HepG2 (cell line): ENCODE measurements around the gene LSMEM2. TPM values are rescaled to one million over a fixed set of nuclear protein-coding genes. Genes with fewer than 3 reads are reported as not detected.

Source experiments
- AGO1 ChIP-seq: fragments of 200-400 bp; formaldehyde crosslinking; IDR thresholded peaks from 2 replicates; pipeline ENCODE4 v1.6.1; 2017; ENCODE audit warnings: mild to moderate bottlenecking, low read depth, low read length, moderate library complexity; ENCODE audit not compliant: poor library complexity, severe bottlenecking
- CCDC6 ChIP-seq: sonication (generic); formaldehyde crosslinking; IDR thresholded peaks from 2 replicates; pipeline ENCODE4 v1.8.1; 2022; ENCODE audit warnings: mild to moderate bottlenecking, missing genetic modification reagents, moderate library complexity
- CEBPB ChIP-seq: IDR thresholded peaks from 2 replicates; pipeline ENCODE4 v1.6.1; 2011; ENCODE audit warnings: low read depth, low read length, improper control_type of control experiment, borderline replicate concordance
- CHD4 ChIP-seq: fragments of 200-600 bp; sonication (generic); IDR thresholded peaks from 2 replicates; pipeline ENCODE4 v1.7.0; 2017; ENCODE audit warnings: mild to moderate bottlenecking, low read length, borderline replicate concordance
- GATAD1 ChIP-seq: IDR thresholded peaks from 2 replicates; pipeline ENCODE4 v1.6.1; 2016; ENCODE audit warnings: missing genetic modification reagents, missing compliant biosample characterization
- GRHL1 ChIP-seq: sonication (generic); formaldehyde crosslinking; conservative IDR thresholded peaks from 2 replicates; pipeline ENCODE4 v1.8.0; 2022; ENCODE audit warnings: missing genetic modification reagents
- IRX3 ChIP-seq: sonication (generic); formaldehyde crosslinking; IDR thresholded peaks from 2 replicates; pipeline ENCODE4 v1.8.1; 2023; ENCODE audit warnings: mild to moderate bottlenecking, low read depth, missing genetic modification reagents, borderline replicate concordance
- MTF1 ChIP-seq: sonication (generic); formaldehyde crosslinking; IDR thresholded peaks from 2 replicates; pipeline ENCODE4 v1.5.0; 2020; ENCODE audit warnings: missing genetic modification reagents
- NR1H2 ChIP-seq: sonication (generic); formaldehyde crosslinking; IDR thresholded peaks from 2 replicates; pipeline ENCODE4 v1.8.1; 2022; ENCODE audit warnings: low read depth, missing genetic modification reagents, borderline replicate concordance
- RFX1 ChIP-seq: fragments of 450-650 bp; IDR thresholded peaks from 2 replicates; pipeline ENCODE4 v1.6.1; 2017
- RFXANK ChIP-seq: IDR thresholded peaks from 2 replicates; pipeline ENCODE4 v1.6.1; 2016
- SRF ChIP-seq: IDR thresholded peaks from 2 replicates; pipeline ENCODE4 v1.6.1; 2011; ENCODE audit warnings: mild to moderate bottlenecking, low read depth, low read length, moderate library complexity
- TCF7 ChIP-seq: sonication (generic); IDR thresholded peaks from 2 replicates; pipeline ENCODE4 v1.6.1; 2016; ENCODE audit warnings: antibody characterized with exemption, low read depth
- ZBTB14 ChIP-seq: sonication (generic); formaldehyde crosslinking; IDR thresholded peaks from 2 replicates; pipeline ENCODE4 v1.4.0; 2020; ENCODE audit warnings: missing genetic modification reagents
- ZBTB21 ChIP-seq: sonication (generic); formaldehyde crosslinking; IDR thresholded peaks from 2 replicates; pipeline ENCODE4 v1.4.0; 2020; ENCODE audit warnings: missing genetic modification reagents
- ZNF143 ChIP-seq: sonication (generic); formaldehyde crosslinking; IDR thresholded peaks from 2 replicates; pipeline ENCODE4 v1.4.0; 2020; ENCODE audit warnings: missing genetic modification reagents
- ZNF530 ChIP-seq: sonication (generic); formaldehyde crosslinking; IDR thresholded peaks from 2 replicates; pipeline ENCODE4 v1.5.0; 2020; ENCODE audit warnings: low read depth, mild to moderate bottlenecking, missing genetic modification reagents
- ZNF564 ChIP-seq: sonication (generic); formaldehyde crosslinking; IDR thresholded peaks from 2 replicates; pipeline ENCODE4 v1.8.1; 2023; ENCODE audit warnings: mild to moderate bottlenecking, missing genetic modification reagents
- ZNF7 ChIP-seq: IDR thresholded peaks from 2 replicates; pipeline ENCODE4 v1.6.1; 2016; ENCODE audit warnings: missing biosample characterization, missing genetic modification reagents
- ZNF777 ChIP-seq: sonication (generic); formaldehyde crosslinking; IDR thresholded peaks from 2 replicates; pipeline ENCODE4 v1.4.0; 2020; ENCODE audit warnings: missing genetic modification reagents
- ZNF878 ChIP-seq: sonication (generic); formaldehyde crosslinking; IDR thresholded peaks from 2 replicates; pipeline ENCODE4 v1.8.1; 2023; ENCODE audit warnings: mild to moderate bottlenecking, missing genetic modification reagents, moderate library complexity
- polyA plus RNA-seq, 8 experiments: library from polyadenylated mRNA; depleted of rRNA in 3 of 8; stranded (reverse) in 7 of 8; unstranded in 1 of 8; fragments of >200 nt; fragmentation: Illumina TruSeq in 4 of 8; extraction: Trizol in 4 of 8; gene quantifications; 2 replicates each; pipeline versions ENCODE4 v1.2.1 to v1.2.3, GENCODE V29; 2011 to 2016; ENCODE audit warnings: low read depth in 4 of 8, missing spikeins in 1 of 8, mixed read lengths in 1 of 8; ENCODE audit not compliant: insufficient read depth in 1 of 8
- total RNA-seq, 5 experiments: library from RNA; depleted of rRNA; stranded (reverse); fragments of >200 nt; fragmentation: Illumina TruSeq; extraction: Trizol; gene quantifications; 2 replicates each; pipeline ENCODE4 v1.2.3, GENCODE V29; 2016; ENCODE audit warnings: low read depth in 1 of 5
- TF ChIP-seq, protein P1 (sequence below): sonication (generic); formaldehyde crosslinking; IDR thresholded peaks from 2 replicates; pipeline ENCODE4 v1.5.1; 2020; ENCODE audit warnings: missing genetic modification reagents, mild to moderate bottlenecking, borderline replicate concordance
- TF ChIP-seq, protein P2 (sequence below): sonication (generic); formaldehyde crosslinking; IDR thresholded peaks from 2 replicates; pipeline ENCODE4 v1.8.0; 2022; ENCODE audit warnings: mild to moderate bottlenecking, missing genetic modification reagents, moderate library complexity
- TF ChIP-seq, protein P3 (sequence below): sonication (generic); formaldehyde crosslinking; IDR thresholded peaks from 2 replicates; pipeline ENCODE4; 2020; ENCODE audit warnings: missing genetic modification reagents, mild to moderate bottlenecking, borderline replicate concordance

Gene LSMEM2
- total and polyA plus RNA-seq, 2 of the 13 experiments (the other 11 are each of a cell fraction or from before 2014, with no cell fraction given), result 0.07 to 0.41 TPM

DNA sequence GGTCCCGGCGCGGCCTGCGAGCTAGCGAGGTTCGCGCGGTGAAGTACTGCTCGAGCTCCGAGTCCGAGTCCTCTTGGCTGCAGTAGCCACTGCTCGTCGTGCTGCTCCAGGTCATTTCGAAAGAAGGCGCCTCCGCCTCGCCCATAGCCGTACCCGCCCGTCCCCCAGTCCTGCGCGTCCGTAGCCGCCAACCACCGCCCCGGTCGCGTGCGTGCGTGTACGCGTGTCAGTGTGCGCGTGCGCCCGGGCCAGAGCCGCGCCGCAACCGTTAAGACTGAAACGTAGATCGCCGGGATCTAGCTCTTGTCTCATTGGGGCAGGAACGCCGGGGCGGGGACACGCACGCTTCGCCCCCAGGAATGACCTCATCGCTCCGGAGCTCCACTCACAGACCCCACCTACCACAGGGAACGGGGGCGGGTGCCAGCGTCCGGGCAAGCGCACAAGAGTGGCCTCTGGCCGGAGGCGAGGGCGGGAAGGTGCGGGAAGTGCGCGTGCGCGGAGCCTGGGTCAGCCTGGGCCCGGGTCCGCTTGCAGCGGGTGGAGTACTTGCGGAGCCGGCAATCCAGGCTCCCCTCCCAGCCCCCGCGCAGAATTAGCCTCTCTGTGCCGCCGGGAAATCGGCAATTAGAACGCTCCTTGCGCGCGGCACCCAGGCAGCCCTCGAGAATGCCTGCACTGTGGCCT is 58.4 kb downstream of the LSMEM2 start (continued):
- TF ChIP-seq MTF1 (CRISPR knock-in tag) (no peak; the same call in 1 of the 2 replicates), CEBPB (no peak), ZNF143 (0 out of 2 replicates have a peak, but pooled peaks have one; percentile 14), TCF7 (no peak), ZBTB21 (no peak; the same call in 1 of the 2 replicates), ZNF878 (CRISPR knock-in tag) (0 out of 2 replicates have a peak, but pooled peaks have one; percentile 1), ZNF777 (CRISPR knock-in tag) (no peak), NR1H2 (CRISPR knock-in tag) (no peak), ZNF564 (CRISPR knock-in tag) (peak; percentile 87; the same call in 1 of the 2 replicates), CHD4 (no peak), GRHL1 (CRISPR knock-in tag) (no peak; the same call in 1 of the 2 replicates), ZBTB14 (peak; percentile 91), ZNF7 (CRISPR knock-in tag) (no peak), AGO1 (no peak), RFXANK (CRISPR knock-in tag) (no peak), IRX3 (CRISPR knock-in tag) (peak; percentile 70; the same call in 1 of the 2 replicates), ZNF530 (CRISPR knock-in tag) (no peak), SRF (no peak), CCDC6 (no peak), RFX1 (no peak), GATAD1 (peak; percentile 86)
- TF ChIP-seq, protein P1, sequence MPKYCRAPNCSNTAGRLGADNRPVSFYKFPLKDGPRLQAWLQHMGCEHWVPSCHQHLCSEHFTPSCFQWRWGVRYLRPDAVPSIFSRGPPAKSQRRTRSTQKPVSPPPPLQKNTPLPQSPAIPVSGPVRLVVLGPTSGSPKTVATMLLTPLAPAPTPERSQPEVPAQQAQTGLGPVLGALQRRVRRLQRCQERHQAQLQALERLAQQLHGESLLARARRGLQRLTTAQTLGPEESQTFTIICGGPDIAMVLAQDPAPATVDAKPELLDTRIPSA, result no peak
- TF ChIP-seq, protein P2, sequence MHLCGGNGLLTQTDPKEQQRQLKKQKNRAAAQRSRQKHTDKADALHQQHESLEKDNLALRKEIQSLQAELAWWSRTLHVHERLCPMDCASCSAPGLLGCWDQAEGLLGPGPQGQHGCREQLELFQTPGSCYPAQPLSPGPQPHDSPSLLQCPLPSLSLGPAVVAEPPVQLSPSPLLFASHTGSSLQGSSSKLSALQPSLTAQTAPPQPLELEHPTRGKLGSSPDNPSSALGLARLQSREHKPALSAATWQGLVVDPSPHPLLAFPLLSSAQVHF (CRISPR knock-in tag), result peak; percentile 80; the same call in 1 of the 2 replicates
- TF ChIP-seq, protein P3, sequence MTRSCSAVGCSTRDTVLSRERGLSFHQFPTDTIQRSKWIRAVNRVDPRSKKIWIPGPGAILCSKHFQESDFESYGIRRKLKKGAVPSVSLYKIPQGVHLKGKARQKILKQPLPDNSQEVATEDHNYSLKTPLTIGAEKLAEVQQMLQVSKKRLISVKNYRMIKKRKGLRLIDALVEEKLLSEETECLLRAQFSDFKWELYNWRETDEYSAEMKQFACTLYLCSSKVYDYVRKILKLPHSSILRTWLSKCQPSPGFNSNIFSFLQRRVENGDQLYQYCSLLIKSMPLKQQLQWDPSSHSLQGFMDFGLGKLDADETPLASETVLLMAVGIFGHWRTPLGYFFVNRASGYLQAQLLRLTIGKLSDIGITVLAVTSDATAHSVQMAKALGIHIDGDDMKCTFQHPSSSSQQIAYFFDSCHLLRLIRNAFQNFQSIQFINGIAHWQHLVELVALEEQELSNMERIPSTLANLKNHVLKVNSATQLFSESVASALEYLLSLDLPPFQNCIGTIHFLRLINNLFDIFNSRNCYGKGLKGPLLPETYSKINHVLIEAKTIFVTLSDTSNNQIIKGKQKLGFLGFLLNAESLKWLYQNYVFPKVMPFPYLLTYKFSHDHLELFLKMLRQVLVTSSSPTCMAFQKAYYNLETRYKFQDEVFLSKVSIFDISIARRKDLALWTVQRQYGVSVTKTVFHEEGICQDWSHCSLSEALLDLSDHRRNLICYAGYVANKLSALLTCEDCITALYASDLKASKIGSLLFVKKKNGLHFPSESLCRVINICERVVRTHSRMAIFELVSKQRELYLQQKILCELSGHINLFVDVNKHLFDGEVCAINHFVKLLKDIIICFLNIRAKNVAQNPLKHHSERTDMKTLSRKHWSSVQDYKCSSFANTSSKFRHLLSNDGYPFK (CRISPR knock-in tag), result peak; percentile 5; the same call in 1 of the 2 replicates
